Loucy (cell line): ENCODE measurements around the gene BCL2.

Experiments used
- CTCF ChIP-seq: fragments of 200-600 bp; sonication (generic); conservative IDR thresholded peaks from 2 replicates; pipeline ENCODE4 v1.5.1; 2014; ENCODE audit warnings: mild to moderate bottlenecking, antibody characterized with exemption, low read length
- EZH2phosphoT487 ChIP-seq: fragments of 200-600 bp; IDR thresholded peaks from 2 replicates; pipeline ENCODE4 v1.6.1; 2018; ENCODE audit warnings: antibody characterized with exemption, mild to moderate bottlenecking, moderate library complexity, borderline replicate concordance

GRCh38 chr18:63203497-63203896 lies 116.1 kb downstream of the BCL2 start:
- TF ChIP-seq CTCF (no peak), EZH2phosphoT487 (no peak)
